Osteoblast (primary cell): ENCODE results near the gene PTPRD. TPM values are rescaled to one million over a fixed set of nuclear protein-coding genes. Genes with fewer than 3 reads are reported as not detected.

Source experiments
- DNase-seq: peaks from one replicate; pipeline ENCODE4 v3.0.0; 2011; ENCODE audit warnings: low spot score, mixed read lengths; ENCODE audit not compliant: insufficient read length; ENCODE audit errors: missing footprints
- H2AFZ ChIP-seq: 2 replicates; pipeline ENCODE4 v1.6.0; 2011; ENCODE audit warnings: mild to moderate bottlenecking, low read length
- H3K27ac ChIP-seq: 2 replicates; pipeline ENCODE4 v1.5.1; 2011; ENCODE audit warnings: mild to moderate bottlenecking, low read depth, low read length, moderate library complexity
- H3K27me3 ChIP-seq: 2 replicates; pipeline ENCODE4 v1.6.0; 2012; ENCODE audit warnings: mild to moderate bottlenecking, control low read depth, inconsistent platforms, low read length, moderate library complexity; ENCODE audit not compliant: insufficient read depth
- H3K36me3 ChIP-seq: 2 replicates; pipeline ENCODE4 v1.5.1; 2011; ENCODE audit warnings: mild to moderate bottlenecking, low read length, control low read depth, moderate library complexity; ENCODE audit not compliant: insufficient read depth
- H3K4me1 ChIP-seq: 2 replicates; pipeline ENCODE4 v1.5.1; 2011; ENCODE audit warnings: mild to moderate bottlenecking, low read length, control low read depth, moderate library complexity; ENCODE audit not compliant: insufficient read depth
- H3K4me2 ChIP-seq: 2 replicates; pipeline ENCODE4 v1.6.0; 2011; ENCODE audit warnings: mild to moderate bottlenecking, low read length; ENCODE audit not compliant: insufficient read depth
- H3K4me3 ChIP-seq: fragments of 200-600 bp; sonication (generic); 3 replicates; pipeline ENCODE4 v1.5.1; 2012; ENCODE audit warnings: mild to moderate bottlenecking, low read length, inconsistent platforms; ENCODE audit not compliant: insufficient read depth
- H3K79me2 ChIP-seq: 2 replicates; pipeline ENCODE4 v1.6.0; 2012; ENCODE audit warnings: mild to moderate bottlenecking, low read length, control low read depth, inconsistent platforms; ENCODE audit not compliant: insufficient read depth
- H3K9me3 ChIP-seq: 2 replicates; pipeline ENCODE4 v1.5.1; 2011; ENCODE audit warnings: low read depth, low read length, control low read depth
- H4K20me1 ChIP-seq: 2 replicates; pipeline ENCODE4 v1.6.0; 2012; ENCODE audit warnings: mild to moderate bottlenecking, low read length, control low read depth; ENCODE audit not compliant: insufficient read depth
- CTCF ChIP-seq: IDR thresholded peaks from 2 replicates; pipeline ENCODE4 v1.5.1; 2011; ENCODE audit warnings: mild to moderate bottlenecking, low read depth, low read length, moderate library complexity; ENCODE audit errors: extremely low read depth
- total RNA-seq: library from RNA; depleted of rRNA; stranded (reverse); fragments of >200 nt; gene quantifications from 2 replicates; pipeline ENCODE4 v1.2.3, GENCODE V29; 2012

PTPRD gene
- total RNA-seq, 1 donor = 23.9 TPM

GRCh38 chr9:9924376-9924775 lies 688.4 kb downstream of the PTPRD start:
- H2AFZ ChIP-seq = no peak overlapping the region
- H3K36me3 ChIP-seq = no peaks in the 10 kb centered on the region
- no peak overlapping the region for H3K27ac ChIP-seq
- no peaks in the 10 kb centered on the region for H3K4me1 ChIP-seq
- H3K4me3 ChIP-seq = no peak overlapping the region
- H4K20me1 ChIP-seq = no peaks in the 10 kb centered on the region
- no peak for TF ChIP-seq CTCF
- H3K27me3 ChIP-seq = no peaks in the 10 kb centered on the region
- no peak for DNase-seq
- H3K4me2 ChIP-seq = no peak overlapping the region
- no peaks in the 10 kb centered on the region for H3K79me2 ChIP-seq
- H3K9me3 ChIP-seq = no peaks in the 10 kb centered on the region

- no peak for TF ChIP-seq CTCF
- H3K79me2 ChIP-seq = no peaks in the 10 kb centered on the region
These were observed 691.0 kb downstream of the PTPRD start for GRCh38 chr9:9921805-9922204.

GRCh38 chr9:9920425-9921060 lies 692.3 kb downstream of the PTPRD start:
- Histone ChIP-seq H4K20me1 (no peaks in the 10 kb centered on the region), H2AFZ (no peak overlapping the region), H3K4me3 (no peak overlapping the region), H3K27me3 (no peaks in the 10 kb centered on the region), H3K4me2 (no peak overlapping the region), H3K79me2 (no peaks in the 10 kb centered on the region), H3K4me1 (no peaks in the 10 kb centered on the region), H3K9me3 (no peaks in the 10 kb centered on the region), H3K27ac (no peak overlapping the region), H3K36me3 (no peaks in the 10 kb centered on the region)
- TF ChIP-seq CTCF = no peak
- DNase-seq = no peak

More at GRCh38 chr9:9921805-9922204, 691.0 kb downstream of the PTPRD start:
- Histone ChIP-seq H2AFZ (no peak overlapping the region), H3K9me3 (no peaks in the 10 kb centered on the region), H3K27me3 (no peaks in the 10 kb centered on the region), H3K36me3 (no peaks in the 10 kb centered on the region), H3K27ac (no peak overlapping the region), H3K4me2 (no peak overlapping the region), H3K4me3 (no peak overlapping the region), H3K4me1 (no peaks in the 10 kb centered on the region), H4K20me1 (no peaks in the 10 kb centered on the region)
- DNase-seq = no peak

GRCh38 chr9:9919174-9919775 lies 693.5 kb downstream of the PTPRD start:
- no peaks in the 10 kb centered on the region for H3K79me2 ChIP-seq
- no peaks in the 10 kb centered on the region for H3K36me3 ChIP-seq
- no peak overlapping the region for H3K27ac ChIP-seq
- H3K4me3 ChIP-seq = no peak overlapping the region
- H3K4me1 ChIP-seq = no peaks in the 10 kb centered on the region
- H2AFZ ChIP-seq = no peak overlapping the region
- DNase-seq = no peak
- no peak for TF ChIP-seq CTCF
- no peak overlapping the region for H3K4me2 ChIP-seq
- no peaks in the 10 kb centered on the region for H4K20me1 ChIP-seq
- no peaks in the 10 kb centered on the region for H3K27me3 ChIP-seq
- H3K9me3 ChIP-seq = peaks cover 6% of the 10 kb centered on the region
